Mesenchymal stem cell (in vitro differentiated cells and primary cell): ENCODE data around the gene CADM1.

ENCODE experiments used
- DNase-seq: peaks from one replicate; pipeline ENCODE4 v3.0.0-alpha.2; 2013
- H2AFZ ChIP-seq: one replicate; pipeline ENCODE4 v1.6.1; 2013; ENCODE audit warnings: low read depth, mild to moderate bottlenecking, control low read depth, inconsistent platforms, low read length, moderate library complexity
- H2AK5ac ChIP-seq: 2 replicates; pipeline ENCODE4 v1.6.1; 2013; ENCODE audit warnings: low read length, moderate library complexity, mild to moderate bottlenecking, inconsistent platforms; ENCODE audit not compliant: severe bottlenecking
- H2BK120ac ChIP-seq: one replicate; pipeline ENCODE4 v1.6.1; 2013; ENCODE audit warnings: low read depth, mild to moderate bottlenecking, inconsistent platforms, low read length, moderate library complexity
- H2BK12ac ChIP-seq, 2 experiments: one replicate each; pipeline ENCODE4 v1.6.1; 2013; ENCODE audit warnings: inconsistent platforms in 2 of 2, low read length in 2 of 2, mild to moderate bottlenecking in 2 of 2, moderate library complexity in 2 of 2, control low read depth in 1 of 2
- H2BK15ac ChIP-seq: one replicate; pipeline ENCODE4 v1.6.1; 2013; ENCODE audit warnings: mild to moderate bottlenecking, low read depth, inconsistent platforms; ENCODE audit not compliant: poor library complexity, severe bottlenecking
- H2BK5ac ChIP-seq: 2 replicates; pipeline ENCODE4 v1.6.1; 2013; ENCODE audit warnings: low read depth, mild to moderate bottlenecking, low read length, control low read depth, inconsistent platforms; ENCODE audit not compliant: poor library complexity, severe bottlenecking
- H3K14ac ChIP-seq, 2 experiments: one replicate each; pipeline ENCODE4 v1.6.1; 2013; ENCODE audit warnings: inconsistent platforms in 2 of 2, low read length in 2 of 2, control low read depth in 1 of 2, mild to moderate bottlenecking in 1 of 2, moderate library complexity in 1 of 2
- H3K18ac ChIP-seq, 2 experiments: one replicate each; pipeline ENCODE4 v1.6.1; 2013; ENCODE audit warnings: inconsistent platforms in 2 of 2, low read length in 2 of 2, control low read depth in 1 of 2, low read depth in 1 of 2, mild to moderate bottlenecking in 1 of 2
- H3K23ac ChIP-seq, 2 experiments: one replicate each; pipeline ENCODE4 v1.6.1; 2013; ENCODE audit warnings: inconsistent platforms in 2 of 2, low read length in 2 of 2, mild to moderate bottlenecking in 2 of 2, moderate library complexity in 2 of 2, control low read depth in 1 of 2
- H3K27ac ChIP-seq: 2 replicates; pipeline ENCODE4 v1.5.1; 2013; ENCODE audit warnings: mild to moderate bottlenecking, moderate library complexity, low read length, control low read depth, inconsistent platforms; ENCODE audit not compliant: poor library complexity, severe bottlenecking
- H3K27me3 ChIP-seq, 2 experiments: 2 replicates each; pipeline versions ENCODE4 v1.6.1 to v1.7.0; 2013; ENCODE audit warnings: low read length in 2 of 2, mild to moderate bottlenecking in 2 of 2, moderate library complexity in 2 of 2, control low read depth in 1 of 2, inconsistent platforms in 1 of 2; ENCODE audit not compliant: control insufficient read depth in 1 of 2, insufficient read depth in 1 of 2
- H3K36me3 ChIP-seq, 2 experiments: 2 replicates each; pipeline versions ENCODE4 v1.6.1 to v1.7.0; 2013; ENCODE audit warnings: low read length in 2 of 2, control low read depth in 1 of 2, inconsistent platforms in 1 of 2, low read depth in 1 of 2, mild to moderate bottlenecking in 1 of 2; ENCODE audit not compliant: insufficient read depth in 2 of 2, control insufficient read depth in 1 of 2
- H3K4ac ChIP-seq, 2 experiments: one replicate each; pipeline ENCODE4 v1.6.1; 2013; ENCODE audit warnings: inconsistent platforms in 2 of 2, low read length in 2 of 2, mild to moderate bottlenecking in 2 of 2, moderate library complexity in 2 of 2, control low read depth in 1 of 2, low read depth in 1 of 2
- H3K4me1 ChIP-seq: 2 replicates; pipeline ENCODE4 v1.6.1; 2013; ENCODE audit warnings: low read depth, low read length, control low read depth; ENCODE audit not compliant: control insufficient read depth, insufficient read depth
- H3K4me2 ChIP-seq: 2 replicates; pipeline ENCODE4 v1.6.1; 2013; ENCODE audit warnings: low read length, mild to moderate bottlenecking, inconsistent platforms; ENCODE audit not compliant: poor library complexity, severe bottlenecking
- H3K4me3 ChIP-seq, 2 experiments: 2 replicates each; pipeline versions ENCODE4 v1.5.1 to v1.7.0; 2013; ENCODE audit warnings: low read length in 2 of 2, mild to moderate bottlenecking in 2 of 2, control low read depth in 1 of 2, low read depth in 1 of 2; ENCODE audit not compliant: insufficient read depth in 1 of 2
- H3K79me1 ChIP-seq: replicated peaks from 2 replicates; pipeline ENCODE4 v1.6.1; 2013; ENCODE audit warnings: mild to moderate bottlenecking, control low read depth, low read length, inconsistent platforms; ENCODE audit not compliant: poor library complexity, severe bottlenecking
- H3K9ac ChIP-seq: 2 replicates; pipeline ENCODE4 v1.7.0; 2013; ENCODE audit warnings: mild to moderate bottlenecking, low read length, moderate library complexity
- H3K9me3 ChIP-seq: 2 replicates; pipeline ENCODE4 v1.7.0; 2013; ENCODE audit warnings: mild to moderate bottlenecking, low read length; ENCODE audit not compliant: control insufficient read depth
- H4K8ac ChIP-seq: one replicate; pipeline ENCODE4 v1.6.1; 2013; ENCODE audit warnings: inconsistent platforms, mild to moderate bottlenecking, low read length, moderate library complexity
- H4K91ac ChIP-seq: one replicate; pipeline ENCODE4 v1.6.1; 2013; ENCODE audit warnings: mild to moderate bottlenecking, low read length, inconsistent platforms
- WGBS: methylation state at CpG from one replicate; pipeline ENCODE4 v1.1.7; 2013; ENCODE audit warnings: mixed read lengths; 5-methylcytosine and 5-hydroxymethylcytosine counted together

The CADM1 gene

DNA sequence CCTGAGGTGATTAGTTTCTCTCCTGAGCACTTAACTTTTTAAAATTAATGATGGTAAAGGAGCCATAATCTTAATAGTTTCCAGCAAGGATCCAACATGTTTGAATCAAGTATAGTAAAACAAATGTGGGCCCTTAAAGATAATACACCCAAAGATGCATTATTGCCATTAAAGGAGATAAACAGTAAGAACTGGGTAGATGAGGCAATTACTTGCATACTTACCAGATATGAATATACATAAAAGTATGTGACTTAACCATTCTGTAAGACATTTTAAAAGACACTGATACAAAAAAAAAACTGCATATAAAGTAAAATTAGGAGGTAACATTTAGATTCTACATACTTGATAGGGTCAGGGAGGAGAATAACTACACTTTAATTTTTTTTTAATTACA is 48.2 kb downstream of the CADM1 start:
- H3K27ac ChIP-seq: no peak overlapping the region
- H4K8ac ChIP-seq: no peak overlapping the region
- peaks cover 3% of the 10 kb centered on the region for H3K9me3 ChIP-seq
- H2BK5ac ChIP-seq: no peak overlapping the region
- peaks cover 0 to 3% of the 10 kb centered on the region in 2 experiments for H3K36me3 ChIP-seq
- DNase-seq: no peak
- H2BK15ac ChIP-seq: no peak overlapping the region
- no peaks in the 10 kb centered on the region for H3K27me3 ChIP-seq
- no peak overlapping the region for H3K18ac ChIP-seq
- H3K9ac ChIP-seq: no peak overlapping the region
- H3K4me2 ChIP-seq: no peak overlapping the region
- H2AK5ac ChIP-seq: no peak overlapping the region
- no peak overlapping the region for H4K91ac ChIP-seq
- H3K23ac ChIP-seq: no peak overlapping the region
- H3K4me1 ChIP-seq: peaks cover 2% of the 10 kb centered on the region
- H3K79me1 ChIP-seq: peaks cover 29% of the 10 kb centered on the region
- no peak overlapping the region for H2AFZ ChIP-seq
- no peak overlapping the region for H2BK12ac ChIP-seq
- no peak overlapping the region for H3K4me3 ChIP-seq
- H3K14ac ChIP-seq: no peak overlapping the region
- H3K4ac ChIP-seq: no peak overlapping the region
- H2BK120ac ChIP-seq: no peak overlapping the region

DNA sequence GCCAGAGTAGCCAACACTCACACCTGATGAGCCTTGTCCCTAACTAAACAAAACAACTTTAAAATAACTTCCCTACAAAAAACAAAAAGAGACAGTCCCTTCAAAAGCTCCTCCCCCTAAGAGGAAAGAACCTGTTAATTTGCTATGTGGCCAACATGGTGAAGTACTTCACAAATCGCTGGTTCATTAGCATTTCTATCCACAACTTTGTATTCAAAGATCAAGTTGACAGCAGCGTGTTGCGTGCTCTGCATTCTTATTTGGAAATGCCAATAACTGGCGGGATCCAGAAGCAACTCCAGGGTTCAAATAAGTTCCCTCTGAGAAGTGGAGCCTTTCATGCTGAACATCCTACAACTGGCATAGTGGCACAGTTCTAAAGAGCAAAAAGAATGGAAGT is 48.6 kb downstream of the CADM1 start:
- no peak overlapping the region for H2BK5ac ChIP-seq
- no peak overlapping the region for H2BK12ac ChIP-seq
- WGBS: 71% methylated on average over 4 of the region's 4 CpGs

GRCh38 chr11:115454525-115454924 is 49.7 kb downstream of the CADM1 start:
- peaks cover 0 to 3% of the 10 kb centered on the region in 2 experiments for H3K36me3 ChIP-seq
- no peak overlapping the region for H3K4me2 ChIP-seq
- H3K27ac ChIP-seq: no peak overlapping the region
- 100% methylated on average over 1 of the region's 1 CpG for WGBS
- H2BK120ac ChIP-seq: no peak overlapping the region
- peaks cover 26% of the 10 kb centered on the region for H3K79me1 ChIP-seq
- H2BK15ac ChIP-seq: no peak overlapping the region
- H3K9me3 ChIP-seq: peaks cover 3% of the 10 kb centered on the region
- H3K14ac ChIP-seq: no peak overlapping the region
- H3K27me3 ChIP-seq: no peaks in the 10 kb centered on the region
- H3K4me1 ChIP-seq: no peaks in the 10 kb centered on the region
- H4K8ac ChIP-seq: no peak overlapping the region
- no peak overlapping the region for H3K4me3 ChIP-seq
- no peak overlapping the region for H2AK5ac ChIP-seq
- no peak overlapping the region for H2BK5ac ChIP-seq
- H4K91ac ChIP-seq: no peak overlapping the region
- H2BK12ac ChIP-seq: no peak overlapping the region
- no peak for DNase-seq
- H3K4ac ChIP-seq: no peak overlapping the region
- no peak overlapping the region for H3K18ac ChIP-seq
- no peak overlapping the region for H3K23ac ChIP-seq
- no peak overlapping the region for H2AFZ ChIP-seq
- H3K9ac ChIP-seq: no peak overlapping the region

More for the DNA sequence above, 48.6 kb downstream of the CADM1 start:
- Histone ChIP-seq H3K4me1 (peaks cover 2% of the 10 kb centered on the region), H3K27ac (no peak overlapping the region), H3K27me3 (no peaks in the 10 kb centered on the region), H4K91ac (no peak overlapping the region), H2BK15ac (no peak overlapping the region), H4K8ac (no peak overlapping the region), H3K9ac (no peak overlapping the region), H3K18ac (no peak overlapping the region), H3K36me3 (peaks cover 0 to 3% of the 10 kb centered on the region in 2 experiments), H3K14ac (no peak overlapping the region), H3K79me1 (peaks cover 31% of the 10 kb centered on the region), H3K4ac (no peak overlapping the region), H2AFZ (no peak overlapping the region), H3K4me2 (no peak overlapping the region), H2AK5ac (no peak overlapping the region), H2BK120ac (no peak overlapping the region), H3K9me3 (peaks cover 3% of the 10 kb centered on the region), H3K4me3 (no peak overlapping the region), H3K23ac (no peak overlapping the region)
- no peak for DNase-seq

DNA sequence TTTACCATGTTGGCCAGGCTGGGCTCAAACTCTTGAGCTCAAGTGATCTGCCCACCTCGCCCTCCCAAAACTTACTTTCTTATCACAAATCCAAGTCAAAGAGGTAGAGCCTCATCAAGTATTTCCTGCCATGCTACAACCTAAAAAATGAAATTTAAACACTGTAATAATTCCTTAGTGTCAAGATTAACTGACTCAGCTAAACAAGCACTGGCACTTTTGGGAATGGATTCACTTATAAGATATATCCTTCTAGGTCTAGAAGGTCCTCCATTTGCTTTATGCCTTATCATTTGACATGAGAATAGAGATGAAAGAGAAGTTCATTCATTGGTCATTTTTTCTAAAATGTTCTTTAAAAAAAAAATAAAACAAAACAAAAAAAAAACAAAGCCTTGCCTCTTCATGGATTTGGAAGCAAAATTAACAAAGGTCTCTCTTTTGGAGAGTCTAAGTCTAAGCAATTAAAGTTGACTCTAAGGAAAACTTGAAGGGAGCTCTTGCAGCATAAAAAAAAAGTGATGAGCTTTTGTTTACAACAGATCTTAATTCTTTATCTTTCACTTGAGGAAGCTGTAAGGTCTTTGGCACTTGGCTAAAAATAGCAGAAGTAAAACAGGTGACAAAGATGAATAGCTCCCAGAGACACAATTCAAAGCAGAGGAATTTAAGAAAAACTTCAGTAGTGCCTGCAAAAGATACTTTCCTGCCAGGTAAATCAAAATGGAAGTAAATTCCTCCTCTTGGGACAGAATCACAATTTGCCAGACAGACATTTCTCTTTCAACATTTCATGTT is 50.3 kb downstream of the CADM1 start:
- Histone ChIP-seq H2AFZ (no peak overlapping the region), H3K14ac (no peak overlapping the region), H3K18ac (no peak overlapping the region), H2AK5ac (no peak overlapping the region), H3K4me3 (no peak overlapping the region), H3K4me2 (no peak overlapping the region), H2BK12ac (no peak overlapping the region), H3K23ac (no peak overlapping the region), H3K79me1 (peaks cover 31% of the 10 kb centered on the region), H3K36me3 (peaks cover 0 to 3% of the 10 kb centered on the region in 2 experiments), H2BK120ac (no peak overlapping the region), H4K8ac (no peak overlapping the region), H4K91ac (no peak overlapping the region), H3K27ac (no peak overlapping the region), H2BK5ac (no peak overlapping the region), H2BK15ac (no peak overlapping the region), H3K4me1 (no peaks in the 10 kb centered on the region), H3K9me3 (peaks cover 3% of the 10 kb centered on the region), H3K27me3 (no peaks in the 10 kb centered on the region), H3K4ac (no peak overlapping the region), H3K9ac (no peak overlapping the region)
- 100% methylated on average over 1 of the region's 1 CpG for WGBS
- no peak for DNase-seq
